ENCODE results near the gene RPP40. TPM values are rescaled to one million over a fixed set of nuclear protein-coding genes. Genes with fewer than 3 reads are reported as not detected.

The RPP40 gene
- total and polyA plus RNA-seq, 2 of the 13 experiments (the other 11 are each of a cell fraction or from before 2014, with no cell fraction given), result 18.0 to 41.2 TPM

DNA sequence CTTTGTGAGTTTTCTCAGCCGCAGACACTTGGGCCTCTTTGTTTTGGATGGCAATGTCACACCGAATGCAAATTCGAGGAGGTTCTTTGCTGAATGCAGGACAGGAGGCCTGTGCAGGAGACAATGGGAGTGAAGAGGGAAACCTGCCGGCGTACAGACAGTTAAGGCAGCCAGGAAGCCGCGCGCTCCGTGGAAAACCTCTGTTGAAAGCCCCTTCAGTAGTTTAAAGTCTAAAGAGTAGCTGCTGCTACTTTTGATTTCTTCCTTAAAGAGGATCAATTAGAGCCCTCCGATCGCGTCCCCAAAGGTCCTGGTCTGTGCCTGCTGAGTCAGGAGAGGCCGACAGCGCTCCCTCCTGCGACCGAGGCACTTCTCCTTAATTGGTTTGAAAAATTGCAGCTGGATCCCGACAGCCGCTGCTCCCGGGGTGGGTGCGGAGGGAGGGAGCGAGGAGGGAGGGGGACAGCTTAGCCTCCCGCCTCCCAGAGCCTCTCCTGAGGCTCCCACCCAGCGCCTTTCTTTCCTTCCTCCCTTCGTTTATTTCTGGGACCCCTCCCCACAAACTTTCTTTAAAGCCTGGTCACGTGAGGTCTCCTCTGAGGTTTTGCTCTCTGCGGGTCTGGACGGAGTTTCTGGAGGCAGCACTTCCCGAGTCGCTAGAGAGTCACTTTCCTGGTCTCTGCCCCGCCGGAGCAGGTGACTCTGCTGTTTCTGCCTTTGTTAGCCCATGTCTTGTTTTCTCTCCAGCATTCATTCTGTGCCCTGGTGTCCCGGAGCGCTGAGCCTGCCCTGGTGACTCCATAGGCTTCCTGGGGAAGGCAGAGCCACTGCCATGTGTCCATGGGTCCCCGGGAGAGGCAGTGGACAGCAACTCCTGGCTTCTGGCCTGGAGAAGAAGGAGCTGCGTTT, 22.3 kb upstream of the RPP40 start:
- Histone ChIP-seq H3K9ac (ENCODE audit: insufficient read depth, low read depth, low read length) (peak overlapping the region; percentile 73), H3K27me3 (ENCODE audit: control insufficient read depth in 1 of 2, insufficient read depth in 2 of 2, low read length in 2 of 2) (no peaks in the 10 kb centered on the region; a peak in 1 of 5 replicates), H4K20me1 (ENCODE audit: insufficient read depth, low read length) (no peaks in the 10 kb centered on the region), H3K4me2 (ENCODE audit: low read depth, low read length) (peak overlapping the region; percentile 67), H2AFZ (ENCODE audit: low read length) (peak overlapping the region; percentile 65), H3K4me1 (ENCODE audit: insufficient read depth, low read length) (peaks cover 61% of the 10 kb centered on the region), H3K27ac (ENCODE audit: extremely low read length, insufficient read depth, low read length) (peak overlapping the region; percentile 72), H3K79me2 (ENCODE audit: insufficient read depth, low read length) (no peaks in the 10 kb centered on the region), H3K36me3 (replicated peaks in 1 of 2; ENCODE audit: control insufficient read depth in 1 of 2, insufficient read depth in 2 of 2, low read length in 2 of 2) (no peaks in the 10 kb centered on the region), H3K9me3 (ENCODE audit: low read length) (no peaks in the 10 kb centered on the region), H3K4me3 (replicated peaks in 1 of 3; ENCODE audit: insufficient read depth in 1 of 3, low read depth in 2 of 3, low read length in 3 of 3) (peak overlapping the region; percentile 51 to 67 (median 58); a peak in 5 of 6 replicates)
- in situ Hi-C loops (cut with HindIII; ENCODE audit: extremely low pct_ligation_motif_present, low pct_unique_long_range_greater_than_20kb), result no loop called here
- ATAC-seq (peak; percentile 67), FAIRE-seq (no peak), DNase-seq (ENCODE audit: low spot score) (peak; percentile 35)
- BruUV-seq (replicated peaks), result TSS peak; percentile 58
- intact Hi-C loops (cut with micrococcal nuclease; ENCODE audit: unreplicated experiment), result loop anchor here (1.0 kb wide), 1 partner anchor 9 kb away; no protein-coding TSS in a partner anchor
- WGBS (ENCODE audit: low lambda C conversion rate), result 50% methylated on average over 35 of the region's 35 CpGs
- ChIA-PET POLR2A (interaction anchor here (1.0 to 1.8 kb wide), 3 partner anchors 8 to 23 kb away, joined by 4 to 18 read pairs (median 6); partner anchors contain the start of gene RPP40), CTCF (ENCODE audit: low intra/inter-chr PET ratio, low total read pairs) (no interaction called here)
- no peak for TF ChIP-seq DNMT3B (CRISPR knock-in tag; conservative IDR thresholded peaks at IDR 0.05)
- TF ChIP-seq ATF4 (CRISPR knock-in tag; IDR thresholded peaks at IDR 0.05), result no peak
- 0 out of 2 replicates have a peak, but pooled peaks have one; percentile 24 for TF ChIP-seq ZBTB42 (CRISPR knock-in tag; IDR thresholded peaks at IDR 0.05)
- TF ChIP-seq MYC (CRISPR knock-in tag; IDR thresholded peaks at IDR 0.05; ENCODE audit: borderline replicate concordance), result peak; percentile 16; the same call in 1 of the 2 replicates
- TF ChIP-seq ARNT2 (CRISPR knock-in tag; IDR thresholded peaks at IDR 0.05; ENCODE audit: low read depth), result no peak
- peak; percentile 49; the same call in 1 of the 2 replicates for TF ChIP-seq ZNF788 (CRISPR knock-in tag; IDR thresholded peaks at IDR 0.05; ENCODE audit: borderline replicate concordance)
- 0 out of 2 replicates have a peak, but pooled peaks have one; percentile 55 for TF ChIP-seq ZNF225 (CRISPR knock-in tag; IDR thresholded peaks at IDR 0.05)
- TF ChIP-seq ASH2L (IDR thresholded peaks at IDR 0.05; ENCODE audit: insufficient read length, low read depth, low read length), result no peak
- peak in 1 of 2 experiments; percentile 46; a peak in 1 of 4 replicates for TF ChIP-seq POLR2A (IDR thresholded peaks at IDR 0.05; ENCODE audit: insufficient read depth in 1 of 2, low read depth in 2 of 2, low read length in 2 of 2)
- TF ChIP-seq ZNF619 (CRISPR knock-in tag; IDR thresholded peaks at IDR 0.05), result 0 out of 2 replicates have a peak, but pooled peaks have one; percentile 43
- no peak for TF ChIP-seq LCORL (IDR thresholded peaks at IDR 0.05)
- peak; percentile 24; the same call in 1 of the 2 replicates for TF ChIP-seq LCORL (CRISPR knock-in tag; IDR thresholded peaks at IDR 0.05)
- TF ChIP-seq ZNF12 (CRISPR knock-in tag; IDR thresholded peaks at IDR 0.05), result no peak
- TF ChIP-seq POLR2AphosphoS5 (IDR thresholded peaks at IDR 0.05; ENCODE audit: low read depth, low read length), result peak; percentile 47; the same call in 1 of the 2 replicates
- TF ChIP-seq, protein P1, sequence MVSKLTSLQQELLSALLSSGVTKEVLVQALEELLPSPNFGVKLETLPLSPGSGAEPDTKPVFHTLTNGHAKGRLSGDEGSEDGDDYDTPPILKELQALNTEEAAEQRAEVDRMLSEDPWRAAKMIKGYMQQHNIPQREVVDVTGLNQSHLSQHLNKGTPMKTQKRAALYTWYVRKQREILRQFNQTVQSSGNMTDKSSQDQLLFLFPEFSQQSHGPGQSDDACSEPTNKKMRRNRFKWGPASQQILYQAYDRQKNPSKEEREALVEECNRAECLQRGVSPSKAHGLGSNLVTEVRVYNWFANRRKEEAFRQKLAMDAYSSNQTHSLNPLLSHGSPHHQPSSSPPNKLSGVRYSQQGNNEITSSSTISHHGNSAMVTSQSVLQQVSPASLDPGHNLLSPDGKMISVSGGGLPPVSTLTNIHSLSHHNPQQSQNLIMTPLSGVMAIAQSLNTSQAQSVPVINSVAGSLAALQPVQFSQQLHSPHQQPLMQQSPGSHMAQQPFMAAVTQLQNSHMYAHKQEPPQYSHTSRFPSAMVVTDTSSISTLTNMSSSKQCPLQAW (CRISPR knock-in tag; IDR thresholded peaks at IDR 0.05), result 0 out of 2 replicates have a peak, but pooled peaks have one; percentile 14
- 0 out of 2 replicates have a peak, but pooled peaks have one; percentile 12 for TF ChIP-seq ZFY (CRISPR knock-in tag; IDR thresholded peaks at IDR 0.05)
- TF ChIP-seq, protein P2, sequence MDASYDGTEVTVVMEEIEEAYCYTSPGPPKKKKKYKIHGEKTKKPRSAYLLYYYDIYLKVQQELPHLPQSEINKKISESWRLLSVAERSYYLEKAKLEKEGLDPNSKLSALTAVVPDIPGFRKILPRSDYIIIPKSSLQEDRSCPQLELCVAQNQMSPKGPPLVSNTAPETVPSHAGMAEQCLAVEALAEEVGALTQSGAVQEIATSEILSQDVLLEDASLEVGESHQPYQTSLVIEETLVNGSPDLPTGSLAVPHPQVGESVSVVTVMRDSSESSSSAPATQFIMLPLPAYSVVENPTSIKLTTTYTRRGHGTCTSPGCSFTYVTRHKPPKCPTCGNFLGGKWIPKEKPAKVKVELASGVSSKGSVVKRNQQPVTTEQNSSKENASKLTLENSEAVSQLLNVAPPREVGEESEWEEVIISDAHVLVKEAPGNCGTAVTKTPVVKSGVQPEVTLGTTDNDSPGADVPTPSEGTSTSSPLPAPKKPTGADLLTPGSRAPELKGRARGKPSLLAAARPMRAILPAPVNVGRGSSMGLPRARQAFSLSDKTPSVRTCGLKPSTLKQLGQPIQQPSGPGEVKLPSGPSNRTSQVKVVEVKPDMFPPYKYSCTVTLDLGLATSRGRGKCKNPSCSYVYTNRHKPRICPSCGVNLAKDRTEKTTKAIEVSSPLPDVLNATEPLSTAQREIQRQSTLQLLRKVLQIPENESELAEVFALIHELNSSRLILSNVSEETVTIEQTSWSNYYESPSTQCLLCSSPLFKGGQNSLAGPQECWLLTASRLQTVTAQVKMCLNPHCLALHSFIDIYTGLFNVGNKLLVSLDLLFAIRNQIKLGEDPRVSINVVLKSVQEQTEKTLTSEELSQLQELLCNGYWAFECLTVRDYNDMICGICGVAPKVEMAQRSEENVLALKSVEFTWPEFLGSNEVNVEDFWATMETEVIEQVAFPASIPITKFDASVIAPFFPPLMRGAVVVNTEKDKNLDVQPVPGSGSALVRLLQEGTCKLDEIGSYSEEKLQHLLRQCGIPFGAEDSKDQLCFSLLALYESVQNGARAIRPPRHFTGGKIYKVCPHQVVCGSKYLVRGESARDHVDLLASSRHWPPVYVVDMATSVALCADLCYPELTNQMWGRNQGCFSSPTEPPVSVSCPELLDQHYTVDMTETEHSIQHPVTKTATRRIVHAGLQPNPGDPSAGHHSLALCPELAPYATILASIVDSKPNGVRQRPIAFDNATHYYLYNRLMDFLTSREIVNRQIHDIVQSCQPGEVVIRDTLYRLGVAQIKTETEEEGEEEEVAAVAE (CRISPR knock-in tag; IDR thresholded peaks at IDR 0.05; ENCODE audit: borderline replicate concordance), result no peak
